Measurements from ENCODE around the gene VSIG10L.

VSIG10L gene

GRCh38 chr19:51293571-51294210, 48.2 kb downstream of the VSIG10L start:
- peaks cover 1% of the 10 kb centered on the region for H3K27me3 Mint-ChIP-seq
- H3K27ac Mint-ChIP-seq, result no peak overlapping the region
- H3K4me3 Mint-ChIP-seq, result no peak overlapping the region

GRCh38 chr19:51292971-51293370, 49.0 kb downstream of the VSIG10L start:
- no peaks in the 10 kb centered on the region for H3K9me3 Mint-ChIP-seq (ENCODE audit: low read depth)
- peaks cover 1% of the 10 kb centered on the region for H3K27me3 Mint-ChIP-seq
- no peak overlapping the region for H3K4me3 Mint-ChIP-seq
- H3K4me1 Mint-ChIP-seq (ENCODE audit: low read depth), result no peaks in the 10 kb centered on the region
- no peak overlapping the region for H3K27ac Mint-ChIP-seq
- no peaks in the 10 kb centered on the region for H3K36me3 Mint-ChIP-seq

More at GRCh38 chr19:51293571-51294210, 48.2 kb downstream of the VSIG10L start:
- Mint-ChIP-seq H3K36me3 (no peaks in the 10 kb centered on the region), H3K4me1 (ENCODE audit: low read depth) (no peaks in the 10 kb centered on the region), H3K9me3 (ENCODE audit: low read depth) (no peaks in the 10 kb centered on the region)

GRCh38 chr19:51289635-51290034, 52.3 kb downstream of the VSIG10L start:
- no peak overlapping the region for H3K4me3 Mint-ChIP-seq
- H3K9me3 Mint-ChIP-seq (ENCODE audit: low read depth), result no peaks in the 10 kb centered on the region
- H3K27me3 Mint-ChIP-seq, result peaks cover 1% of the 10 kb centered on the region
- H3K4me1 Mint-ChIP-seq (ENCODE audit: low read depth), result no peaks in the 10 kb centered on the region
- no peaks in the 10 kb centered on the region for H3K36me3 Mint-ChIP-seq
- no peak overlapping the region for H3K27ac Mint-ChIP-seq

- Mint-ChIP-seq H3K27me3 (peaks cover 10% of the 10 kb centered on the region), H3K27ac (no peak overlapping the region), H3K4me3 (no peak overlapping the region), H3K36me3 (no peaks in the 10 kb centered on the region), H3K9me3 (ENCODE audit: low read depth) (no peaks in the 10 kb centered on the region), H3K4me1 (ENCODE audit: low read depth) (no peaks in the 10 kb centered on the region)
These were observed 56.3 kb downstream of the VSIG10L start for GRCh38 chr19:51285682-51286081.

- no peaks in the 10 kb centered on the region for H3K4me1 Mint-ChIP-seq (ENCODE audit: low read depth)
- H3K36me3 Mint-ChIP-seq, result no peaks in the 10 kb centered on the region
- no peak overlapping the region for H3K4me3 Mint-ChIP-seq
- no peak overlapping the region for H3K27ac Mint-ChIP-seq
- H3K27me3 Mint-ChIP-seq, result peaks cover 12% of the 10 kb centered on the region
- H3K9me3 Mint-ChIP-seq (ENCODE audit: low read depth), result no peaks in the 10 kb centered on the region
These were observed 59.6 kb downstream of the VSIG10L start for GRCh38 chr19:51282335-51282734.
